DOHH2 (cell line): ENCODE data around the gene CKB.

Source experiments
- H3F3A ChIP-seq: fragments of 200-600 bp; sonication (generic), shearing (Covaris generic); 2 replicates; pipeline ENCODE4 v1.6.0; 2016; ENCODE audit warnings: antibody characterized with exemption, mild to moderate bottlenecking; ENCODE audit not compliant: control insufficient read depth, insufficient read depth
- H3K27ac ChIP-seq: fragments of 200-600 bp; sonication (generic); 2 replicates; pipeline ENCODE4 v1.5.1; 2014; ENCODE audit warnings: low read depth, mild to moderate bottlenecking, low read length, moderate library complexity
- H3K27me3 ChIP-seq: fragments of 200-600 bp; sonication (generic); 2 replicates; pipeline ENCODE4 v1.6.1; 2014; ENCODE audit warnings: mild to moderate bottlenecking, low read length, mixed read lengths; ENCODE audit not compliant: control insufficient read depth
- H3K36me3 ChIP-seq: fragments of 200-600 bp; sonication (generic); 2 replicates; pipeline ENCODE4 v1.6.1; 2014; ENCODE audit warnings: mild to moderate bottlenecking, low read length, moderate library complexity, mixed read lengths; ENCODE audit not compliant: control insufficient read depth
- H3K4me1 ChIP-seq: fragments of 200-600 bp; sonication (generic); 2 replicates; pipeline ENCODE4 v1.6.1; 2014; ENCODE audit warnings: mild to moderate bottlenecking, low read length, mixed read lengths; ENCODE audit not compliant: control insufficient read depth
- H3K4me2 ChIP-seq: fragments of 200-600 bp; sonication (generic); 2 replicates; pipeline ENCODE4 v1.6.0; 2014; ENCODE audit warnings: mild to moderate bottlenecking, low read length, moderate library complexity
- H3K4me3 ChIP-seq: fragments of 200-600 bp; sonication (generic); 2 replicates; pipeline ENCODE4 v1.5.1; 2014; ENCODE audit warnings: mild to moderate bottlenecking, low read length, mixed read lengths
- H3K79me2 ChIP-seq: fragments of 200-600 bp; sonication (generic); 2 replicates; pipeline ENCODE4 v1.6.1; 2014; ENCODE audit warnings: mild to moderate bottlenecking, low read length, mixed read lengths; ENCODE audit not compliant: control insufficient read depth
- H3K9me2 ChIP-seq: fragments of 200-600 bp; sonication (generic); replicated peaks from 2 replicates; pipeline ENCODE4 v1.6.1; 2014; ENCODE audit warnings: mild to moderate bottlenecking, low read length, mixed read lengths; ENCODE audit not compliant: control insufficient read depth
- H3K9me3 ChIP-seq: fragments of 200-600 bp; sonication (generic); 2 replicates; pipeline ENCODE4 v1.6.1; 2014; ENCODE audit warnings: antibody characterized with exemption, low read length, mixed read lengths; ENCODE audit not compliant: control insufficient read depth, insufficient read depth
- H4K20me1 ChIP-seq: fragments of 200-600 bp; sonication (generic); 2 replicates; pipeline ENCODE4 v1.6.0; 2014; ENCODE audit warnings: low read depth, mild to moderate bottlenecking, antibody characterized with exemption, low read length, moderate library complexity; ENCODE audit not compliant: control insufficient read depth, insufficient read depth
- CTCF ChIP-seq: fragments of 200-600 bp; sonication (generic); IDR thresholded peaks from one replicate; pipeline ENCODE4 v1.5.1; 2014; ENCODE audit warnings: antibody characterized with exemption, mild to moderate bottlenecking, low read depth, low read length; ENCODE audit not compliant: poor library complexity, severe bottlenecking
- EZH2phosphoT487 ChIP-seq: fragments of 200-600 bp; sonication (generic); IDR thresholded peaks from 2 replicates; pipeline ENCODE4 v1.6.1; 2017; ENCODE audit warnings: borderline replicate concordance, mild to moderate bottlenecking, antibody characterized with exemption, low read length, moderate library complexity, mixed read lengths

The CKB gene

DNA sequence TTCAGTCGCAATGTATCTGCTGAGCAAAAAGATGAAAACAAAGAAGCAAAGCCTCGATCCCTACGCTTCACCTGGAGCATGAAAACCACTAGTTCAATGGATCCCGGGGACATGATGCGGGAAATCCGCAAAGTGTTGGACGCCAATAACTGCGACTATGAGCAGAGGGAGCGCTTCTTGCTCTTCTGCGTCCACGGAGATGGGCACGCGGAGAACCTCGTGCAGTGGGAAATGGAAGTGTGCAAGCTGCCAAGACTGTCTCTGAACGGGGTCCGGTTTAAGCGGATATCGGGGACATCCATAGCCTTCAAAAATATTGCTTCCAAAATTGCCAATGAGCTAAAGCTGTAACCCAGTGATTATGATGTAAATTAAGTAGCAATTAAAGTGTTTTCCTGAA is 19.8 kb downstream of the CKB start:
- H3K79me2 ChIP-seq: peaks cover 4% of the 10 kb centered on the region; the same call in 1 of the 2 replicates
- H3K36me3 ChIP-seq: peaks cover 67% of the 10 kb centered on the region
- TF ChIP-seq EZH2phosphoT487: no peak
- no peak for TF ChIP-seq CTCF
- H3K4me3 ChIP-seq: no peak overlapping the region
- H3K9me2 ChIP-seq: no peaks in the 10 kb centered on the region
- no peaks in the 10 kb centered on the region for H3K9me3 ChIP-seq
- no peak overlapping the region for H3K27ac ChIP-seq
- no peaks in the 10 kb centered on the region for H3K27me3 ChIP-seq
- H3K4me2 ChIP-seq: no peak overlapping the region
- peaks cover 10% of the 10 kb centered on the region for H3F3A ChIP-seq
- H3K4me1 ChIP-seq: peaks cover 3% of the 10 kb centered on the region
- no peaks in the 10 kb centered on the region for H4K20me1 ChIP-seq

GRCh38 chr14:103501921-103502669 is 20.5 kb downstream of the CKB start:
- H3K4me1 ChIP-seq: peaks cover 3% of the 10 kb centered on the region
- H3K9me3 ChIP-seq: no peaks in the 10 kb centered on the region
- no peaks in the 10 kb centered on the region for H3K9me2 ChIP-seq
- H3F3A ChIP-seq: peaks cover 14% of the 10 kb centered on the region
- peaks cover 66% of the 10 kb centered on the region for H3K36me3 ChIP-seq
- H3K4me3 ChIP-seq: no peak overlapping the region
- H3K79me2 ChIP-seq: peaks cover 4% of the 10 kb centered on the region; the same call in 1 of the 2 replicates
- no peak for TF ChIP-seq EZH2phosphoT487
- TF ChIP-seq CTCF: no peak
- no peak overlapping the region for H3K4me2 ChIP-seq
- H3K27me3 ChIP-seq: no peaks in the 10 kb centered on the region
- no peak overlapping the region for H3K27ac ChIP-seq
- no peaks in the 10 kb centered on the region for H4K20me1 ChIP-seq

DNA sequence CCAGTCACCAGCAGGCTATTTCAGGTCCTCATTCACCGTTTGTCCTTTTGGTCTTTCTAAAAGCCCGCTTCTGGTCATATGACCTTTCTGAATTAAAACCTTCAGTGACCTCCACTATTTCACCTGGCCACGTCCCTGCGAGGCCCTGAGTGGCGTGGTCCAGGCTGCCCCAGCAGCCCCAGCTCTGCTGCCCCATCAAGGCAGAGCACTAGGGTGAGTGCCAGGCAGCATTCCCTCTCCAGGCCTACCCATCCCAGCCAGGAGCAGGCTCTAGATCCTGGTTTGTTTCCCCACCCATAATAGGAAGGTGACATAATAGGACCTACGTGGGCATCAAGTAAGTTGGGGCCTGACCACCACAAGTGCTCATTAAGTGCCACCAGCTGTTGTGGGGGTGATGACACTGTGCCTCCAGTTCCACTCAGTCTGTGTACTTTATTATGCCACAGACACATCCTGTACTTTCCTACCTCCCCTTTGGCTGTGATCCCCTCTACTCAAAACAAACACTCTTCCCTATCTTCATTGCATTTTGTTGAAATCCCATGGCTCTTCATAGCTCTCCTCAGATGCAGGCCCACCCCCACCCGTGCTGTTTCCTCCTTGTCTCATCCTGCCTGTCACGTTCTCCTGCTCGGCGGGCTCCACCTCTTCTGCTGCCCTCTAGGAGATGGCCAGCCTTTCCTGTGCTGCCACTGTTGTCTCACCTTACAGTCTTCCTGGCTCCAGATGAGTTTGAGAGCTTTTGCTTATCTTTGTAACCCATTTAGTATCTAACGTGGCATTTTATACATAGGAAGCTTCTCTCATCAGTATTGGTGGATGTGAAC is 21.4 kb downstream of the CKB start:
- Histone ChIP-seq H3K4me3 (no peak overlapping the region), H4K20me1 (no peaks in the 10 kb centered on the region), H3F3A (peaks cover 14% of the 10 kb centered on the region), H3K4me1 (peaks cover 3% of the 10 kb centered on the region), H3K27me3 (no peaks in the 10 kb centered on the region), H3K9me2 (no peaks in the 10 kb centered on the region), H3K27ac (no peak overlapping the region), H3K9me3 (no peaks in the 10 kb centered on the region), H3K36me3 (peaks cover 66% of the 10 kb centered on the region), H3K4me2 (no peak overlapping the region), H3K79me2 (peaks cover 4% of the 10 kb centered on the region; the same call in 1 of the 2 replicates)
- TF ChIP-seq EZH2phosphoT487: no peak
- TF ChIP-seq CTCF: no peak
